GM20431 (cell line): ENCODE measurements around the gene SPARC.

Source experiments
- in situ Hi-C: fragments of 300-500 bp; cut with MseI, MboI; formaldehyde crosslinking; loops from one replicate; pipeline ENCODE4 v1.15.0; 2020; ENCODE audit warnings: low sequenced_read_pairs; ENCODE audit not compliant: unreplicated experiment

Gene SPARC

GRCh38 chr5:151632941-151633340 is 53.8 kb downstream of the SPARC start:
- in situ Hi-C loops, result no loop called here

GRCh38 chr5:151632524-151632923 is 54.2 kb downstream of the SPARC start:
- in situ Hi-C loops, result no loop called here

- in situ Hi-C loops, result no loop called here
Observed at GRCh38 chr5:151631941-151632340, 54.8 kb downstream of the SPARC start.

GRCh38 chr5:151630088-151630487 is 56.6 kb downstream of the SPARC start:
- in situ Hi-C loops, result no loop called here

GRCh38 chr5:151628112-151628823 is 58.4 kb downstream of the SPARC start:
- in situ Hi-C loops, result no loop called here

DNA sequence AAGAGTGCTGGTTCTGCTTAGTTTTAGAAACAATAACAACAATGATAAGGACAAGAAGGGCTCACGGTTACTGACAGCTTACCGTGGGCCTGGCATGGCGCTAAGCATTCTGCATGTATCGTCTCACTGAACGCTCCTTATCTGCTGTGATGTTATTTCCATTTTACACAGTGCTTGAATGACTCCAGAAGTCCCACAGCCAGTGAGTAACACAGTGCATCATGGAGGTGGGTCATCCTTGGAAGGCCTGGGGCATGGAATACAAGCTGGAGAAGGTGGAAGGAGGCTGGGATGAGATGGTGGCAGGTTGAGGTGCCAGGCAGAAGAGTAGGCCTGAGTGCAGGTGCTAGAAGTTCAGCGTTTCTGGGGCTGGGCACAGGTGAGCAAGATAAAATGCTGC is 59.1 kb downstream of the SPARC start:
- in situ Hi-C loops, result no loop called here

DNA sequence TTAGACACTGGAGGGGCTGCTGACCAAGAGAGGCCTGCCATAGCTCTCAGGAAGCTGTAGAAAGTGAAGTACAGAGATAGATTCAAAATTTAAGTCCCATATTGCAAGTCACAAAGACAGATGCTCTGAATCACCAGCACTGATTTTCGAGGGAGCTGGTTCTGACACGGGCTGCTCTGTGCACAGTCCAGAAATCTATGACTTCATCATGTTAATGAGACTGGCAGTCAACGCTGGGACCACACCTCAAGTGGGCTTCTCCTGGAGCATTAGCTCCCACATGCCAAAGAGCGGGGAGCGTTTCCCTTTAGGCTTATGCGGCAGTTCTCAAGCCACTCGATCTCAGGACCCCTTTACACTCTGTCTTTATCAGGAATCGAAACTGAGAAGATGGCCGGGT is 61.4 kb downstream of the SPARC start:
- in situ Hi-C loops, result no loop called here

- in situ Hi-C loops, result no loop called here
Observed at GRCh38 chr5:151624476-151624875, 62.2 kb downstream of the SPARC start.

DNA sequence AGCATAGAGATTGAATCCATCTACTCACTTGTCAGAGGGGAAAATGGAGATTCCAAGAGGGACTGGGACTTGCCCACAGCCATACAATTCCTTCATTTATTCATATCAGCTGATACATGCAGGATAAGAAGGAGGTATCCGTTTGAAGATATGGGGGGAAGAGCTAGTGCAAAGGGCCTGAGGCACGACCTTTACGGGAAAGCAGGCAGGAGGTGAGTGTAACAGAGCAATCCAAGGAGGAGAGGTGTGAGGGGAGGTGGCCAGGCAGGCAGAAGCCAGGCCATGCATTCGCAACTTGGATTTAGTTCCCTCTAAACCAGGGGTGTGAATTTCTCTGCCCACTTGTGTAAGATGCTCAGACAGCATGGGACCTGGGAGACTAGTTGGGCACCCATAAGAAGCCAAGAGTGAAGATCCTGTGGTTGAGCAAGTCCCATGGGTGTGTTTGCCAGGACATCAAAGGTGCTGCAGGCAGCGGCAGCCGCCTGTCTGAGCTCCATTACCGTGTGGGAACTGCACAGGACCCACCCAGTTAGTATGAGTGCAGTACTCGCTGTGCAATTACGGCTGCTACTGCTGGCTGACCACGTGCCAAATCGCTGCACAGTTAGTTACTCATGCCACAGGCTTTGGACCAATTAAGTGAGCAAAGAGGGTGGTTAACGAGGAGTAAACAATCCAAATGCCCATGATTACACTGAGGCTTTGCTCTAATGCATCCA is 64.2 kb downstream of the SPARC start:
- in situ Hi-C loops, result no loop called here

DNA sequence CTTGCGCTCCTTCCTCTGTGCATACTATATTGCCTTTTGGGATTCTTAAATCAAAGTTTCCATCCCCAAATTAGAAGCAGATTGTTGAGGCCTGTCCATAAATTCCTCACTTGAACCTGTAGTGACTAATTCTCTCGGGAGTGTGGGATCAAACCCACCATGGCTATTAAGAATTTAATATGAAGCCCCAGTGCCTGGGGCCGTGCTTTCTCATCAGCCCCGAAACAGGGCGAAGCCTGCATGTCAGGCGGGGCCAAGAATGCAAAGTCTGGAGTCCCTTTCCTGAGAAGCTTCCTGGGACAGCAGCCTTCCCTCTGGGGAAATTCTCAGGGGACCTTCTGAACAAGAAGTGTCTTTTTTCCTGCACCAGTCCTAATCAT is 66.3 kb downstream of the SPARC start:
- in situ Hi-C loops, result no loop called here

GRCh38 chr5:151619812-151620460 is 66.8 kb downstream of the SPARC start:
- in situ Hi-C loops, result no loop called here

DNA sequence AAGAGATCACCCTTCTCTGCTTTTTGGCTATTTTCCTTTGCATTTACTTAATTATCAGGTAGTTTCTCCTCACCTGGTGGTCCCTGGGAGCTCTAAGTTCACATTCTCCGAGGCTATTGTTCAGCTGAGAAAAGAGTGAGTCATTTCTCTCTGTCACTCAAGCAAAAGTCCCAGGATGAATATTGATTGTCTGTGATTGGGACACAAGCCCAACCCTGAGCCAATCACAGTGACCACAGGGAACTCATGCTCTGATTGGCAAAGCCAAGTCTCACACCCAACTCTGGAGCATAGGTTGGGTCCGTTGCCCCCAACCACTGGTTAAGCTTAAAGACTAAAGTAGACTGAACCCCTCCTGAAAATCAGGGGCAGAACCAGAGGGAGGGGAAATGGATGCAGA is 67.8 kb downstream of the SPARC start:
- in situ Hi-C loops, result no loop called here

DNA sequence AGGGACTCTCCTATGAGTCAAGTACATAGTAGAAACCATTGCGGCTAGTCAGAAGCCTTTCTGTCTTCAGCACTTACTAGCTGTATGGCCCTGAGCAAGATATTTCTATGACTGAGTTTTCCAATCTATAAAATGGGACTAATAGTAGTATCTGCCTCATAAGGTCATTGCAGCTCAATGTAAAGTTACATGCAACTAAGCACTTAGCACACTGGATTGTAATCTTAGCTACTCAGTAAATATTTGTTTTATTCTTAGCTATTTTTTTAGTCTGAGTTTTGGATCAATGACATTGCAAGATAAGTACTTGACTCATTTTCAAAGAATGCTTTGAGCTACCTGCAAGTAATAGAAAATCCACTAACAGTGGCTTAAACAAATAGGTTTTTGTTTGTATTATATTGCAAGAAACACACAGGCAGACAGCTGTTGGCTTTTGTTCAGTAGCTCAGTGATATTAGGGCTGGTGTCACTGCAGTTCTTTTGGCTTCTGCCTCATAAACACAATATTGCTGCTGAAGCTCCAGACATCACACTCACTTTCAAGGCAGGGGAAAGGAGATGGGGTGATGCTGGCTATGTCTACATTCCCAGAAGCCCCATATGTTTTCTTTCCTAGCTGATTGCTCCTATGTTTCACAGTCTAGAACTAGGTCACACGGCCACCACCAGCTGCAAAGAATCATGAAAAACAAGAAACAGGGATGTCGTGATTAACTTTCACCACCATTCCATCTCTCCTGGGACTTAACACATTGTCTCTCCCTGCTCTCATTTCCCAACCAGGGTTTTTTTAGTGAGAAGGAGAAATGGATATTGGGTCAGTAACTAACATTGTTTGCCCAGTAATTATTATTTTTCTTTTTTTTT is 68.6 kb downstream of the SPARC start:
- in situ Hi-C loops, result no loop called here

- in situ Hi-C loops, result no loop called here
Observed at GRCh38 chr5:151617383-151617840, 69.3 kb downstream of the SPARC start.

- in situ Hi-C loops, result no loop called here
Observed at GRCh38 chr5:151615431-151615830, 71.3 kb downstream of the SPARC start.

- in situ Hi-C loops, result no loop called here
Observed at GRCh38 chr5:151614565-151614964, 72.2 kb downstream of the SPARC start.

DNA sequence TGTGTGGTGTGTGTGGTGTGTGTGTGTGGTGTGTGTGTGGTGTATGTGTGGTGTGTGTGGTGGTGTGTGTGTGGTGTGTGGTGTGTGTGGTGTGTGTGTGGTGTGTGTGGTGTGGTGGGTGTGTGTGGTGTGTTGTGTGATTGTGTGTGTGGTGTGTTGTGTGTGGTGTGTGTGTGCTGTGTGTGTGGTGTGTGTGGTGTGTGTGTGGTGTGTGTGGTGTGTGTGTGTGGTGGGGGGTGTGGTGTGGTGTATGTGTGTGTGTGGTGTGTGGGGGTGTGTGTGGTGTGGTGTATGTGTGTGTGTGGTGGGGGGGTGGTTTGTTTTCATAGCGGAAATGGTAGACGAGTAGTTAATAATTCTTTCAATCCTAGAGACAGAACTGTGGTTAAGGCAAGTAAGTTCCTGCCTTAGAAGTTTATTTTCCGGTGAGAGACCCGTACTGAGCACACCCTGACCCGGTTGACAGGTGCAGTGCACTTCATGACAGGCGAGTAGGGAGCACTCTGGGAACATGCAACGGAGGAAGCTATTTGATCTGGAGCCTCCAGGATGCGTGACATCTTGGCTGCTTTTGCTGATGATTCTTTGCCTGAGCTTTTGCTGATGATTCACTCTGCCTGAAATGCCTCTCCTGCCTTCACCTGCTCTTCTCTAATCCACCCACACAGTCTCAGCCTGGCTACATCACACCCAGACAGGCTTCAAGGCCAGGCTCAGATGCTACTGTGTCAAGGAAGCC is 73.9 kb downstream of the SPARC start:
- in situ Hi-C loops, result no loop called here

DNA sequence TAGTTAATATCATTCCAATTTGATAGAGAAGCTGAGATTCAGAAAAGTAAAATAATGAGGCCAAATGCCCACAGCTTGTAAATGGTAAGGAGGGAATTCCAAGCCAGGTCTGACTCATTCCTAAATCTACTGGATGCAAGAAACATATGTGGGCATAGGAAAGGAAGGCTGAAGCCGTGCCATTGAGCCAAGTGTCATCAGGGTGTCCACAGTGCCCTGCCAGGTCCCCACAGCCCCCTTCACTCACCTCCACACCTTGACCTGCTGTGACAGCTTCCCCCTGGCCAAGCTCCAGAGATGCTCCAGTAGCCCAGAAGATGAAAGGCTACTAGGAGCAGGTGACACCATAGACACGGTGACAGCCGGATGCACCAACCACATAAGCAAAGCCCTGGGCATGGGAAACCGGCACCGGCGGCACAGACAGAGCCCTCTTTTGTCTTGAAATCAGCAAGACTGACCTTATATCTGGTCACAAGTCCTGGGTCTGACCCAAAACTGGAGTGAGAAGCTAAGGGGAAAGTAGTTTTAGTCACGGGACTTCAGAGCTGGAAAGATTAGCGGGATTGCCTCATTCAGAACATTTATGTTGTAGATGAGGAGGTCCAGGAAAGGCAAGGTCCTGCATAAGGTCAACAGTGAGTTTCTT is 75.5 kb downstream of the SPARC start:
- in situ Hi-C loops, result no loop called here
